Mesenchymal stem cell (in vitro differentiated cells and primary cell): ENCODE measurements around the gene MAP4K2.

Experiments
- DNase-seq: peaks from one replicate; pipeline ENCODE4 v3.0.0-alpha.2; 2013
- H2AFZ ChIP-seq: one replicate; pipeline ENCODE4 v1.6.1; 2013; ENCODE audit warnings: low read depth, mild to moderate bottlenecking, control low read depth, inconsistent platforms, low read length, moderate library complexity
- H2AK5ac ChIP-seq: 2 replicates; pipeline ENCODE4 v1.6.1; 2013; ENCODE audit warnings: low read length, moderate library complexity, mild to moderate bottlenecking, inconsistent platforms; ENCODE audit not compliant: severe bottlenecking
- H2BK120ac ChIP-seq: one replicate; pipeline ENCODE4 v1.6.1; 2013; ENCODE audit warnings: low read depth, mild to moderate bottlenecking, inconsistent platforms, low read length, moderate library complexity
- H2BK12ac ChIP-seq, 2 experiments: one replicate each; pipeline ENCODE4 v1.6.1; 2013; ENCODE audit warnings: inconsistent platforms in 2 of 2, low read length in 2 of 2, mild to moderate bottlenecking in 2 of 2, moderate library complexity in 2 of 2, control low read depth in 1 of 2
- H2BK15ac ChIP-seq: one replicate; pipeline ENCODE4 v1.6.1; 2013; ENCODE audit warnings: mild to moderate bottlenecking, low read depth, inconsistent platforms; ENCODE audit not compliant: poor library complexity, severe bottlenecking
- H2BK5ac ChIP-seq: 2 replicates; pipeline ENCODE4 v1.6.1; 2013; ENCODE audit warnings: low read depth, mild to moderate bottlenecking, low read length, control low read depth, inconsistent platforms; ENCODE audit not compliant: poor library complexity, severe bottlenecking
- H3K14ac ChIP-seq, 2 experiments: one replicate each; pipeline ENCODE4 v1.6.1; 2013; ENCODE audit warnings: inconsistent platforms in 2 of 2, low read length in 2 of 2, control low read depth in 1 of 2, mild to moderate bottlenecking in 1 of 2, moderate library complexity in 1 of 2
- H3K18ac ChIP-seq, 2 experiments: one replicate each; pipeline ENCODE4 v1.6.1; 2013; ENCODE audit warnings: inconsistent platforms in 2 of 2, low read length in 2 of 2, control low read depth in 1 of 2, low read depth in 1 of 2, mild to moderate bottlenecking in 1 of 2
- H3K23ac ChIP-seq, 2 experiments: one replicate each; pipeline ENCODE4 v1.6.1; 2013; ENCODE audit warnings: inconsistent platforms in 2 of 2, low read length in 2 of 2, mild to moderate bottlenecking in 2 of 2, moderate library complexity in 2 of 2, control low read depth in 1 of 2
- H3K27ac ChIP-seq: 2 replicates; pipeline ENCODE4 v1.5.1; 2013; ENCODE audit warnings: mild to moderate bottlenecking, moderate library complexity, low read length, control low read depth, inconsistent platforms; ENCODE audit not compliant: poor library complexity, severe bottlenecking
- H3K27me3 ChIP-seq, 2 experiments: 2 replicates each; pipeline versions ENCODE4 v1.6.1 to v1.7.0; 2013; ENCODE audit warnings: low read length in 2 of 2, mild to moderate bottlenecking in 2 of 2, moderate library complexity in 2 of 2, control low read depth in 1 of 2, inconsistent platforms in 1 of 2; ENCODE audit not compliant: control insufficient read depth in 1 of 2, insufficient read depth in 1 of 2
- H3K36me3 ChIP-seq, 2 experiments: 2 replicates each; pipeline versions ENCODE4 v1.6.1 to v1.7.0; 2013; ENCODE audit warnings: low read length in 2 of 2, control low read depth in 1 of 2, inconsistent platforms in 1 of 2, low read depth in 1 of 2, mild to moderate bottlenecking in 1 of 2; ENCODE audit not compliant: insufficient read depth in 2 of 2, control insufficient read depth in 1 of 2
- H3K4ac ChIP-seq, 2 experiments: one replicate each; pipeline ENCODE4 v1.6.1; 2013; ENCODE audit warnings: inconsistent platforms in 2 of 2, low read length in 2 of 2, mild to moderate bottlenecking in 2 of 2, moderate library complexity in 2 of 2, control low read depth in 1 of 2, low read depth in 1 of 2
- H3K4me1 ChIP-seq: 2 replicates; pipeline ENCODE4 v1.6.1; 2013; ENCODE audit warnings: low read depth, low read length, control low read depth; ENCODE audit not compliant: control insufficient read depth, insufficient read depth
- H3K4me2 ChIP-seq: 2 replicates; pipeline ENCODE4 v1.6.1; 2013; ENCODE audit warnings: low read length, mild to moderate bottlenecking, inconsistent platforms; ENCODE audit not compliant: poor library complexity, severe bottlenecking
- H3K4me3 ChIP-seq, 2 experiments: 2 replicates each; pipeline versions ENCODE4 v1.5.1 to v1.7.0; 2013; ENCODE audit warnings: low read length in 2 of 2, mild to moderate bottlenecking in 2 of 2, control low read depth in 1 of 2, low read depth in 1 of 2; ENCODE audit not compliant: insufficient read depth in 1 of 2
- H3K79me1 ChIP-seq: replicated peaks from 2 replicates; pipeline ENCODE4 v1.6.1; 2013; ENCODE audit warnings: mild to moderate bottlenecking, control low read depth, low read length, inconsistent platforms; ENCODE audit not compliant: poor library complexity, severe bottlenecking
- H3K9ac ChIP-seq: 2 replicates; pipeline ENCODE4 v1.7.0; 2013; ENCODE audit warnings: mild to moderate bottlenecking, low read length, moderate library complexity
- H3K9me3 ChIP-seq: 2 replicates; pipeline ENCODE4 v1.7.0; 2013; ENCODE audit warnings: mild to moderate bottlenecking, low read length; ENCODE audit not compliant: control insufficient read depth
- H4K8ac ChIP-seq: one replicate; pipeline ENCODE4 v1.6.1; 2013; ENCODE audit warnings: inconsistent platforms, mild to moderate bottlenecking, low read length, moderate library complexity
- H4K91ac ChIP-seq: one replicate; pipeline ENCODE4 v1.6.1; 2013; ENCODE audit warnings: mild to moderate bottlenecking, low read length, inconsistent platforms
- WGBS: methylation state at CpG from one replicate; pipeline ENCODE4 v1.1.7; 2013; ENCODE audit warnings: mixed read lengths; 5-methylcytosine and 5-hydroxymethylcytosine counted together

Gene MAP4K2

DNA sequence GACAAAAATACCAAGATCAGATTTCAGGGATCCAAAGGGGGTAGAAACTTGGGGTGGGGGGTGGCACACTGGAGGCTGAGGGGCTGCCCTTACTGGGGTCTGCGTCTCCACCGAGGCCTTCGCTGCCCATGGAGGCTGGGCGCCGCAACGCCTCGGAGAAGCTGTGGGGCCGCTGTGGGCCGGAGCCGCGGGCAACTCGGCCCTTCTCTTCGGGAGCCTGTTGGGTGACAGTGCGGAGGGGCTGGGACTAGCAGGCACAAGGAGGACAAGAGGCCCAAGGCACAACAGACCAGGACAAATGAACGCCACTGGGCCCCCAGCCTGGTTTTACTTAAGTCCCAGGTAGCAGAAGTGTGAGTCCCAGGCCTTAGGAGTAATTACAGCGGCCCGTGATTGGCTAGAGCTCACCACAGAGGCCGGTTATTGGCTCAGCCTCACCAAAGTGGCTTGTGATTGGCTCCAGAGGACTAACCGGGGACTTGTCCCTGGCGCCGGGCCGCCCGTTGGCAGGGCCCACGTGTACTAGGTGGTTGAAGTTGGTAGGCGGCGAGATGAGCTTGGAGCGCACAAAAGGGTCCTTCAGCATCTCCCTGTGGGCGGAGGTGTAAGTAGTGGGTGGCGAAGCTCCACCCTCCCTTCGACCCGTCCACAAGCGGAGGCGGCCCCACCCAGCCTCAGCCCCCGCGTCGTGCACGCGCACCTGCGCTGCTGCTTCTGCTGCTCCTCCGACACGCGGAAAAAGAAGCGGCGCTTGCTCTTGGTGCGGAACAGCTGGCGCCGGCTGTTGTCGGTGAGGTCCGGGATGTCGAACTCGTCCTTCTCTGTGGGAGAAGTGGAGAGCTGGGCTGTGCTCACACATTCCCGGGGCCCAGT lies 23.8 kb upstream of the MAP4K2 start:
- Histone ChIP-seq H4K8ac (no peak overlapping the region), H2AK5ac (no peak overlapping the region), H2BK5ac (no peak overlapping the region), H4K91ac (peak overlapping the region; percentile 31), H2BK120ac (no peak overlapping the region), H3K36me3 (peaks cover 0 to 36% of the 10 kb centered on the region in 2 experiments), H3K4ac (no peak overlapping the region), H3K9ac (no peak overlapping the region), H3K4me3 (no peak overlapping the region), H2AFZ (no peak overlapping the region), H2BK15ac (no peak overlapping the region), H2BK12ac (no peak overlapping the region), H3K23ac (no peak overlapping the region), H3K4me1 (no peaks in the 10 kb centered on the region), H3K4me2 (no peak overlapping the region), H3K27me3 (peaks cover 0 to 22% of the 10 kb centered on the region in 2 experiments), H3K14ac (no peak overlapping the region), H3K27ac (no peak overlapping the region), H3K79me1 (no peaks in the 10 kb centered on the region), H3K18ac (no peak overlapping the region), H3K9me3 (no peaks in the 10 kb centered on the region)
- WGBS, result 93% methylated on average over 52 of the region's 52 CpGs
- DNase-seq, result no peak

DNA sequence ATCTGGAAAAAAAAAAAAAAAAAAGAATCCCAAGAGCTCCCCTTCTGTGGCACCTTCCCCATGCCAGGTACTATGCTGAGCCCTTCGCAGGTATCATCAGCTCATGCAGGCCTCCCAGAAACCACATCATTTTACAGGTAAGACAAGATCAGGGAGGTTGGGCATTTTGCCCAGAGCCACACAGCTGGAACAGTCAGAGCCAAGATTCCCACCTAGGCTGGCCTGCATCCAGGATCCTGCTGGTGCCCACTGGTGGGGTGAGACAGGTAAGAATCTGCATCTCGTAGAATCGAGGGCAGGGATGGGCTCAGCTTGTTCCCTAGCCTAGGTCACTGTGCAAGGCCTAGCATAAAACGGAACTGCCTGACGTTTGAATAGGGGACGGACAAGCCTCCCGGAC lies 23.0 kb upstream of the MAP4K2 start:
- Histone ChIP-seq H2BK5ac (no peak overlapping the region), H3K27me3 (peaks cover 0 to 22% of the 10 kb centered on the region in 2 experiments), H4K8ac (no peak overlapping the region), H3K27ac (no peak overlapping the region), H3K14ac (no peak overlapping the region), H3K18ac (no peak overlapping the region), H2BK120ac (no peak overlapping the region), H4K91ac (no peak overlapping the region), H2BK15ac (no peak overlapping the region), H3K9ac (no peak overlapping the region), H3K36me3 (peaks cover 0 to 29% of the 10 kb centered on the region in 2 experiments), H3K23ac (no peak overlapping the region), H2AK5ac (no peak overlapping the region), H3K79me1 (no peaks in the 10 kb centered on the region), H3K4ac (no peak overlapping the region), H2AFZ (no peak overlapping the region), H3K9me3 (no peaks in the 10 kb centered on the region), H2BK12ac (no peak overlapping the region), H3K4me3 (no peak overlapping the region), H3K4me2 (no peak overlapping the region), H3K4me1 (no peaks in the 10 kb centered on the region)
- no peak for DNase-seq
- 85% methylated on average over 7 of the region's 7 CpGs for WGBS

DNA sequence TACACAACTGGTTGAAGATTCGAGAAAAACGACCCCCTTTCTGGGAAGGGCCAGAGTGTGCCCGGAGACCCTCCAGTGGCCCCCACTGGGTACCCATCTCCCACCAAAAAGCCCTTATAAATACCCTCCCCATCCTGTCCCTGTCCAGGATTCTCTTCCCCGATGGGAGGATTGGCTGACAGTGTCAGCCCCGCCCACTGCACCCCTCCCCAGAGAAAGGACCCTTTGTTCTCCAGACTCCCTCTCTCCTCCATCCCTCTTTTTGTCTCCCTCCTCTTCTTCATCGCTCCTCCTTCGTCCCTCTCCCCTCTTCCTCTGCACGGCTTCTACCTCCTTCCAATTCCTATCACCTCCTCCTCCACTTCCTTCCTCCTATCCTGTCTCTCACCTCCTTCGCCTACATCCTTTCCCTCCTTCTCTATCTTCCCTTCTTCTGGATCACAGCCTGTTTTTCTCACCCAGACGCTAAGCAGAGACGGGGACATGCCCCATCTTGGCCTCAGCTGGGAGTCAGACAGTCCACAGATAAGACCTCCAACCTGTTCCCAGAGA lies 20.6 kb upstream of the MAP4K2 start:
- no peak overlapping the region for H2BK12ac ChIP-seq
- H2AFZ ChIP-seq, result no peak overlapping the region
- WGBS, result 71% methylated on average over 11 of the region's 11 CpGs

DNA sequence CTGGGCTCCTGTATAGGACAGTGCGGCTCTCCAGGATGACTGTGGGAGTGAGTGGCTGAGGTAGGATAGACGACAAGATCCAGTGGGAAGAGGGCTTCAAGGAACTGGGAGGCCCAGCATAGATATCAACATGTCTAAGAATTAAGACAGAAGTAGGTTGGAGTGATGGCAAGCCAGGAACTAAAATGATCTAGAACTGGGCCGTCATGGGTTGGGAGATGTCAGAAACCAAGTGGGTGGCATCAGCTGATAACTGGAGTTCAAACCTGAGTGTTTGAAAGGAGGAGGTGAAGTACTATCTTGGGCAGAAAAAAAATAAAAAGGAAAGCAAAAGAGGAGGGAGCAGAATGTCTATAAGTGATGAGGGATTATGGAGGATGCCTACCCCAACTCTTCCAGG lies 14.5 kb upstream of the MAP4K2 start:
- H4K8ac ChIP-seq, result no peak overlapping the region
- H3K4me3 ChIP-seq, result no peak overlapping the region
- H3K18ac ChIP-seq, result no peak overlapping the region
- H3K79me1 ChIP-seq, result no peaks in the 10 kb centered on the region
- no peak for DNase-seq
- no peak overlapping the region for H2BK12ac ChIP-seq
- no peak overlapping the region for H2BK5ac ChIP-seq
- no peak overlapping the region for H3K9ac ChIP-seq
- H3K14ac ChIP-seq, result no peak overlapping the region
- no peak overlapping the region for H3K27ac ChIP-seq
- H2BK120ac ChIP-seq, result no peak overlapping the region
- H2AFZ ChIP-seq, result no peak overlapping the region
- no peaks in the 10 kb centered on the region for H3K36me3 ChIP-seq
- H3K27me3 ChIP-seq, result no peaks in the 10 kb centered on the region
- no peak overlapping the region for H3K23ac ChIP-seq
- no peak overlapping the region for H3K4ac ChIP-seq
- peaks cover 3% of the 10 kb centered on the region for H3K4me1 ChIP-seq
- H4K91ac ChIP-seq, result no peak overlapping the region
- H3K9me3 ChIP-seq, result no peaks in the 10 kb centered on the region
- no peak overlapping the region for H2BK15ac ChIP-seq
- 94% methylated on average over 3 of the region's 3 CpGs for WGBS
- H3K4me2 ChIP-seq, result no peak overlapping the region
- no peak overlapping the region for H2AK5ac ChIP-seq

More for the DNA sequence above, 20.6 kb upstream of the MAP4K2 start:
- H4K91ac ChIP-seq, result no peak overlapping the region
- no peak overlapping the region for H3K18ac ChIP-seq
- H3K9ac ChIP-seq, result no peak overlapping the region
- H3K79me1 ChIP-seq, result no peaks in the 10 kb centered on the region
- H2BK15ac ChIP-seq, result no peak overlapping the region
- H3K36me3 ChIP-seq, result peaks cover 0 to 18% of the 10 kb centered on the region in 2 experiments
- H3K4me2 ChIP-seq, result no peak overlapping the region
- no peak overlapping the region for H3K4ac ChIP-seq
- no peak overlapping the region for H2AK5ac ChIP-seq
- no peak overlapping the region for H3K23ac ChIP-seq
- H3K4me1 ChIP-seq, result no peaks in the 10 kb centered on the region
- no peaks in the 10 kb centered on the region for H3K9me3 ChIP-seq
- no peak overlapping the region for H2BK120ac ChIP-seq
- H3K27ac ChIP-seq, result no peak overlapping the region
- no peak for DNase-seq
- no peak overlapping the region for H2BK5ac ChIP-seq
- H3K14ac ChIP-seq, result no peak overlapping the region
- H4K8ac ChIP-seq, result no peak overlapping the region
- H3K4me3 ChIP-seq, result no peak overlapping the region
- H3K27me3 ChIP-seq, result peaks cover 0 to 19% of the 10 kb centered on the region in 2 experiments
